HepG2 (cell line): ENCODE data around the gene AUH. TPM values are rescaled to one million over a fixed set of nuclear protein-coding genes. Genes with fewer than 3 reads are reported as not detected.
A peak's percentile ranks its signal among the peaks of the same experiment; 100 is the strongest.

Experiments used
- CBFB ChIP-seq: sonication (generic); formaldehyde crosslinking; IDR thresholded peaks from 2 replicates; pipeline ENCODE4 v1.4.0; 2020; ENCODE audit warnings: missing genetic modification reagents
- CBX1 ChIP-seq: IDR thresholded peaks from one replicate; pipeline ENCODE4 v1.6.1; 2016; ENCODE audit warnings: antibody characterized with exemption, low read depth
- CHD2 ChIP-seq: IDR thresholded peaks from 2 replicates; pipeline ENCODE4 v1.6.1; 2011; ENCODE audit warnings: low read depth, low read length, improper control_type of control experiment
- PTBP1 ChIP-seq: fragments of 200-400 bp; formaldehyde crosslinking; IDR thresholded peaks from 2 replicates; pipeline ENCODE4 v1.6.1; 2018; ENCODE audit warnings: low read length, low read depth; ENCODE audit not compliant: poor library complexity, severe bottlenecking
- SMYD3 ChIP-seq: sonication (generic); formaldehyde crosslinking; IDR thresholded peaks from 2 replicates; pipeline ENCODE4 v1.8.1; 2023; ENCODE audit warnings: mild to moderate bottlenecking, missing genetic modification reagents
- SUZ12 ChIP-seq: fragments of 150-350 bp; IDR thresholded peaks from 2 replicates; pipeline ENCODE4 v1.6.1; 2014; ENCODE audit warnings: low read depth, low read length
- ZNF350 ChIP-seq: sonication (generic); formaldehyde crosslinking; IDR thresholded peaks from 2 replicates; pipeline ENCODE4 v1.4.0; 2020; ENCODE audit warnings: mild to moderate bottlenecking, low read depth, missing genetic modification reagents, borderline replicate concordance
- ZNF549 ChIP-seq: sonication (generic); formaldehyde crosslinking; IDR thresholded peaks from 2 replicates; pipeline ENCODE4 v1.5.0; 2020; ENCODE audit warnings: missing genetic modification reagents
- ZNF724P ChIP-seq: sonication (generic); formaldehyde crosslinking; IDR thresholded peaks from 2 replicates; pipeline ENCODE4 v1.8.0; 2022; ENCODE audit warnings: missing genetic modification reagents, borderline replicate concordance
- ZNF879 ChIP-seq: sonication (generic); formaldehyde crosslinking; IDR thresholded peaks from 2 replicates; pipeline ENCODE4 v1.8.1; 2023; ENCODE audit warnings: missing genetic modification reagents
- polyA plus RNA-seq, 8 experiments: library from polyadenylated mRNA; depleted of rRNA in 3 of 8; stranded (reverse) in 7 of 8; unstranded in 1 of 8; fragments of >200 nt; fragmentation: Illumina TruSeq in 4 of 8; extraction: Trizol in 4 of 8; gene quantifications; 2 replicates each; pipeline versions ENCODE4 v1.2.1 to v1.2.3, GENCODE V29; 2011 to 2016; ENCODE audit warnings: low read depth in 4 of 8, missing spikeins in 1 of 8, mixed read lengths in 1 of 8; ENCODE audit not compliant: insufficient read depth in 1 of 8
- total RNA-seq, 5 experiments: library from RNA; depleted of rRNA; stranded (reverse); fragments of >200 nt; fragmentation: Illumina TruSeq; extraction: Trizol; gene quantifications; 2 replicates each; pipeline ENCODE4 v1.2.3, GENCODE V29; 2016; ENCODE audit warnings: low read depth in 1 of 5
- TF ChIP-seq, protein P1 (sequence below): sonication (generic); formaldehyde crosslinking; IDR thresholded peaks from one replicate; pipeline ENCODE4 v1.5.1; 2020; ENCODE audit warnings: mild to moderate bottlenecking, missing genetic modification reagents; ENCODE audit errors: not compliant biosample characterization
- TF ChIP-seq, protein P2 (sequence below): sonication (generic); formaldehyde crosslinking; IDR thresholded peaks from 2 replicates; pipeline ENCODE4 v1.4.0; 2020; ENCODE audit warnings: missing genetic modification reagents, borderline replicate concordance
- TF ChIP-seq, protein P3 (sequence below): sonication (generic); formaldehyde crosslinking; IDR thresholded peaks from 2 replicates; pipeline ENCODE4 v1.5.0; 2020; ENCODE audit warnings: missing genetic modification reagents, mild to moderate bottlenecking, borderline replicate concordance

Gene AUH
- total and polyA plus RNA-seq, 2 of the 13 experiments (the other 11 are each of a cell fraction or from before 2014, with no cell fraction given): 25.8 to 31.9 TPM

DNA sequence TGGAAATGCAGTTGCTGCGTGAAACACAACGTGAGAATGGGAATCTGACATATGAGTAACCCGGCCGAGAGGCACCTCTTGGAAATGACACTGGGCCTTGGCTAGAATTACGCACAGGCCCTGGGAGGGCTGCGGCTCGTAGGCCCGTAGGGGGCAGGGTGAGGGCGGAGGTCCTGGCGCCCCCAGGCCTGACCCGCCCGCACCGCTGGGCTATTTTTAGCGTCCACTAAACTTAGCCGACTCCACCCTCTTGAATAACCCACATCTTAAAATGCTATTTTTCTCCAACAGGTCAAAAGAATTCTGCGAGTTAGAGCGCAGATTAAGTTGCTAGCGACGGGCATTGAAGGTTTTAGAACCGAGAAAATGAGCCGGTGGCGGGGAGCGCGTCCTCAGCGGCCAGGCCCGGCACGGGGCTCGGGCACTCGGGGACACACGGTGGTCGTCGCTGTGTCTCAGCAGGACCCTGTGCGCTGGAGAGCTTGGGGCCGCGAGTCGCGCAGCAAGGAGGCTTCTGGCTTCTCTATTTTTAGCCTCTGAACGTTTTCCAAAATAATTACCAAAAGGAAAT, 168.5 kb downstream of the AUH start (continued):
- TF ChIP-seq, protein P1, sequence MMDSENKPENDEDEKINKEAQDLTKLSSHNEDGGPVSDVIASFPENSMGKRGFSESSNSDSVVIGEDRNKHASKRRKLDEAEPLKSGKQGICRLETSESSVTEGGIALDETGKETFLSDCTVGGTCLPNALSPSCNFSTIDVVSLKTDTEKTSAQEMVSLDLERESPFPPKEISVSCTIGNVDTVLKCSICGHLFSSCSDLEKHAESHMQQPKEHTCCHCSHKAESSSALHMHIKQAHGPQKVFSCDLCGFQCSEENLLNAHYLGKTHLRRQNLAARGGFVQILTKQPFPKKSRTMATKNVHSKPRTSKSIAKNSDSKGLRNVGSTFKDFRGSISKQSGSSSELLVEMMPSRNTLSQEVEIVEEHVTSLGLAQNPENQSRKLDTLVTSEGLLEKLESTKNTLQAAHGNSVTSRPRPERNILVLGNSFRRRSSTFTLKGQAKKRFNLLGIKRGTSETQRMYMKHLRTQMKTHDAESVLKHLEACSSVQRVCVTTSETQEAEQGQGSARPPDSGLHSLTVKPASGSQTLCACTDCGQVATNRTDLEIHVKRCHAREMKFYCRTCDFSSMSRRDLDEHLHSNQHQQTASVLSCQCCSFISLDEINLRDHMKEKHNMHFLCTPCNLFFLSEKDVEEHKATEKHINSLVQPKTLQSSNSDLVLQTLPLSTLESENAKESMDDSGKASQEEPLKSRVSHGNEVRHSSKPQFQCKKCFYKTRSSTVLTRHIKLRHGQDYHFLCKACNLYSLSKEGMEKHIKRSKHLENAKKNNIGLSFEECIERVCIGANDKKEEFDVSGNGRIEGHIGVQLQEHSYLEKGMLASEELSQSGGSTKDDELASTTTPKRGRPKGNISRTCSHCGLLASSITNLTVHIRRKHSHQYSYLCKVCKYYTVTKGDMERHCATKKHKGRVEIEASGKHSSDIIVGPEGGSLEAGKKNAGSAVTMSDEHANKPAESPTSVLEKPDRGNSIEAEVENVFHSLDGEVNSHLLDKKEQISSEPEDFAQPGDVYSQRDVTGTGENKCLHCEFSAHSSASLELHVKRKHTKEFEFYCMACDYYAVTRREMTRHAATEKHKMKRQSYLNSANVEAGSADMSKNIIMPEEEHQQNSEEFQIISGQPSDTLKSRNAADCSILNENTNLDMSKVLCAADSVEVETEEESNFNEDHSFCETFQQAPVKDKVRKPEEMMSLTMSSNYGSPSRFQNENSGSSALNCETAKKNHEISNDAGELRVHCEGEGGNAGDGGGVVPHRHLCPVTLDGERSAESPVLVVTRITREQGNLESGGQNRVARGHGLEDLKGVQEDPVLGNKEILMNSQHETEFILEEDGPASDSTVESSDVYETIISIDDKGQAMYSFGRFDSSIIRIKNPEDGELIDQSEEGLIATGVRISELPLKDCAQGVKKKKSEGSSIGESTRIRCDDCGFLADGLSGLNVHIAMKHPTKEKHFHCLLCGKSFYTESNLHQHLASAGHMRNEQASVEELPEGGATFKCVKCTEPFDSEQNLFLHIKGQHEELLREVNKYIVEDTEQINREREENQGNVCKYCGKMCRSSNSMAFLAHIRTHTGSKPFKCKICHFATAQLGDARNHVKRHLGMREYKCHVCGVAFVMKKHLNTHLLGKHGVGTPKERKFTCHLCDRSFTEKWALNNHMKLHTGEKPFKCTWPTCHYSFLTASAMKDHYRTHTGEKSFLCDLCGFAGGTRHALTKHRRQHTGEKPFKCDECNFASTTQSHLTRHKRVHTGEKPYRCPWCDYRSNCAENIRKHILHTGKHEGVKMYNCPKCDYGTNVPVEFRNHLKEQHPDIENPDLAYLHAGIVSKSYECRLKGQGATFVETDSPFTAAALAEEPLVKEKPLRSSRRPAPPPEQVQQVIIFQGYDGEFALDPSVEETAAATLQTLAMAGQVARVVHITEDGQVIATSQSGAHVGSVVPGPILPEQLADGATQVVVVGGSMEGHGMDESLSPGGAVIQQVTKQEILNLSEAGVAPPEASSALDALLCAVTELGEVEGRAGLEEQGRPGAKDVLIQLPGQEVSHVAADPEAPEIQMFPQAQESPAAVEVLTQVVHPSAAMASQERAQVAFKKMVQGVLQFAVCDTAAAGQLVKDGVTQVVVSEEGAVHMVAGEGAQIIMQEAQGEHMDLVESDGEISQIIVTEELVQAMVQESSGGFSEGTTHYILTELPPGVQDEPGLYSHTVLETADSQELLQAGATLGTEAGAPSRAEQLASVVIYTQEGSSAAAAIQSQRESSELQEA: no peak
- TF ChIP-seq ZNF549: no peak
- TF ChIP-seq SUZ12: no peak
- TF ChIP-seq CHD2: peak; percentile 70
- TF ChIP-seq ZNF724P: no peak
- TF ChIP-seq, protein P2, sequence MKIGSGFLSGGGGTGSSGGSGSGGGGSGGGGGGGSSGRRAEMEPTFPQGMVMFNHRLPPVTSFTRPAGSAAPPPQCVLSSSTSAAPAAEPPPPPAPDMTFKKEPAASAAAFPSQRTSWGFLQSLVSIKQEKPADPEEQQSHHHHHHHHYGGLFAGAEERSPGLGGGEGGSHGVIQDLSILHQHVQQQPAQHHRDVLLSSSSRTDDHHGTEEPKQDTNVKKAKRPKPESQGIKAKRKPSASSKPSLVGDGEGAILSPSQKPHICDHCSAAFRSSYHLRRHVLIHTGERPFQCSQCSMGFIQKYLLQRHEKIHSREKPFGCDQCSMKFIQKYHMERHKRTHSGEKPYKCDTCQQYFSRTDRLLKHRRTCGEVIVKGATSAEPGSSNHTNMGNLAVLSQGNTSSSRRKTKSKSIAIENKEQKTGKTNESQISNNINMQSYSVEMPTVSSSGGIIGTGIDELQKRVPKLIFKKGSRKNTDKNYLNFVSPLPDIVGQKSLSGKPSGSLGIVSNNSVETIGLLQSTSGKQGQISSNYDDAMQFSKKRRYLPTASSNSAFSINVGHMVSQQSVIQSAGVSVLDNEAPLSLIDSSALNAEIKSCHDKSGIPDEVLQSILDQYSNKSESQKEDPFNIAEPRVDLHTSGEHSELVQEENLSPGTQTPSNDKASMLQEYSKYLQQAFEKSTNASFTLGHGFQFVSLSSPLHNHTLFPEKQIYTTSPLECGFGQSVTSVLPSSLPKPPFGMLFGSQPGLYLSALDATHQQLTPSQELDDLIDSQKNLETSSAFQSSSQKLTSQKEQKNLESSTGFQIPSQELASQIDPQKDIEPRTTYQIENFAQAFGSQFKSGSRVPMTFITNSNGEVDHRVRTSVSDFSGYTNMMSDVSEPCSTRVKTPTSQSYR (CRISPR knock-in tag): peak; percentile 80; the same call in 1 of the 2 replicates
- TF ChIP-seq SMYD3 (CRISPR knock-in tag): no peak
- TF ChIP-seq, protein P3, sequence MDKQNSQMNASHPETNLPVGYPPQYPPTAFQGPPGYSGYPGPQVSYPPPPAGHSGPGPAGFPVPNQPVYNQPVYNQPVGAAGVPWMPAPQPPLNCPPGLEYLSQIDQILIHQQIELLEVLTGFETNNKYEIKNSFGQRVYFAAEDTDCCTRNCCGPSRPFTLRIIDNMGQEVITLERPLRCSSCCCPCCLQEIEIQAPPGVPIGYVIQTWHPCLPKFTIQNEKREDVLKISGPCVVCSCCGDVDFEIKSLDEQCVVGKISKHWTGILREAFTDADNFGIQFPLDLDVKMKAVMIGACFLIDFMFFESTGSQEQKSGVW (CRISPR knock-in tag): no peak; the same call in 1 of the 2 replicates
- TF ChIP-seq CBFB: no peak
- no peak for TF ChIP-seq ZNF350 (CRISPR knock-in tag)
- peak; percentile 13 for TF ChIP-seq PTBP1
- no peak for TF ChIP-seq CBX1
- peak; percentile 50; the same call in 1 of the 2 replicates for TF ChIP-seq ZNF879 (CRISPR knock-in tag)
